Adrenal gland (tissue), 12 donors: ENCODE data around the gene CPNE9. TPM values are rescaled to one million over a fixed set of nuclear protein-coding genes. Genes with fewer than 3 reads are reported as not detected.
A peak's percentile ranks its signal among the peaks of the same experiment; 100 is the strongest.

Experiments used
- DNase-seq, 7 donors: peaks; one replicate each; pipeline ENCODE4 v3.0.0-alpha.2; 2019 to 2020
- H3K27ac ChIP-seq, 5 donors: fragments of 200-600 bp; sonication (generic) in 4 of 5; 1 replicate in 3 of 5; 2 replicates in 2 of 5; pipeline versions ENCODE4 v1.5.1 to v1.8.0; 2016 to 2020; ENCODE audit warnings: mild to moderate bottlenecking in 1 of 5
- H3K27me3 ChIP-seq: fragments of 200-600 bp; 2 replicates; pipeline ENCODE4 v1.8.0; 2021
- H3K36me3 ChIP-seq, 2 donors: fragments of 200-600 bp; replicated peaks in 1 of 2; 1 replicate in 1 of 2; 2 replicates in 1 of 2; pipeline versions ENCODE4 v1.5.1 to v1.8.0; 2018 to 2022
- H3K4me1 ChIP-seq, 2 donors: fragments of 200-600 bp; replicated peaks in 1 of 2; 1 replicate in 1 of 2; 2 replicates in 1 of 2; pipeline versions ENCODE4 v1.5.1 to v1.8.0; 2018 to 2021
- H3K4me3 ChIP-seq, 4 donors: fragments of 200-600 bp; sonication (generic) in 3 of 4; one replicate each; pipeline ENCODE4 v1.5.1; 2016 to 2018
- H3K9me3 ChIP-seq, 3 donors: fragments of 200-600 bp; sonication (generic) in 1 of 3; replicated peaks in 1 of 3; 1 replicate in 2 of 3; 2 replicates in 1 of 3; pipeline versions ENCODE4 v1.5.1 to v1.8.0; 2016 to 2021
- POLR2A ChIP-seq, 2 donors: fragments of 450-650 bp; IDR thresholded peaks; one replicate each; pipeline ENCODE4 v1.6.1; 2017; ENCODE audit warnings: antibody characterized with exemption in 2 of 2, mild to moderate bottlenecking in 2 of 2, moderate library complexity in 1 of 2
- WGBS, 4 donors: extraction: QIAGEN DNeasy Blood & Tissue Kit in 2 of 4; methylation state at CpG; one replicate each; pipeline versions ENCODE4 v1.1.5 to v1.1.7; 2013 to 2017; 5-methylcytosine and 5-hydroxymethylcytosine counted together
- intact Hi-C, 2 donors: fragments of 100-400 bp; cut with DNase I; formaldehyde crosslinking; loops; one replicate each; pipeline versions ENCODE4 v1.14.1 to v1.15.0; 2022 to 2023
- polyA plus RNA-seq, 3 donors: library from polyadenylated mRNA; stranded (reverse); fragments of 200-250 nt in 2 of 3; fragments of 350-450 nt in 1 of 3; fragmentation: Illumina TruSeq in 1 of 3; extraction: RNeasy Lipid Tissue Mini Kit (QIAGEN cat#74804) in 1 of 3; gene quantifications; one replicate each; pipeline ENCODE4 v1.2.3, GENCODE V29; 2013 to 2014
- total RNA-seq, 9 donors: library from RNA; depleted of rRNA in 4 of 9; stranded (reverse); fragments of >200 nt in 4 of 9; fragments of 120-200 nt in 1 of 9; fragmentation: NEBNext Ultra II Directional in 1 of 9; extraction: Animal tissue kit (Norgen Biotek cat#: 25700) in 1 of 9; gene quantifications; one replicate each; pipeline versions ENCODE4 v1.1.0 to v1.2.4, GENCODE V29; 2013 to 2023
- TF ChIP-seq, protein P1 (sequence below), 6 experiments: fragments of 450-650 bp in 4 of 6; fragments of 200-600 bp in 2 of 6; sonication (generic) in 1 of 6; IDR thresholded peaks; 1 replicate in 5 of 6; 2 replicates in 1 of 6; pipeline versions ENCODE4 v1.5.1 to v1.8.0; 2016 to 2021; ENCODE audit warnings: antibody characterized with exemption in 6 of 6, mild to moderate bottlenecking in 2 of 6, moderate library complexity in 1 of 6
- donor health status: healthy with polysubstance abuse.
- donor health status: Bipolar disorder and iron deficiency.
- donor health status: DM: yes; HTN: yes; CAD: no.
- donor health status: DM: no; HTN: no; CAD: no.
- donor health status: DM: no; HTN: no; CAD: no.
- donor health status: DM: yes; HTN: yes; CAD: no.

The CPNE9 gene
- total and polyA plus RNA-seq, 12 donors = 0.11 to 9.2 (median 1.5) TPM; not detected in 1

DNA sequence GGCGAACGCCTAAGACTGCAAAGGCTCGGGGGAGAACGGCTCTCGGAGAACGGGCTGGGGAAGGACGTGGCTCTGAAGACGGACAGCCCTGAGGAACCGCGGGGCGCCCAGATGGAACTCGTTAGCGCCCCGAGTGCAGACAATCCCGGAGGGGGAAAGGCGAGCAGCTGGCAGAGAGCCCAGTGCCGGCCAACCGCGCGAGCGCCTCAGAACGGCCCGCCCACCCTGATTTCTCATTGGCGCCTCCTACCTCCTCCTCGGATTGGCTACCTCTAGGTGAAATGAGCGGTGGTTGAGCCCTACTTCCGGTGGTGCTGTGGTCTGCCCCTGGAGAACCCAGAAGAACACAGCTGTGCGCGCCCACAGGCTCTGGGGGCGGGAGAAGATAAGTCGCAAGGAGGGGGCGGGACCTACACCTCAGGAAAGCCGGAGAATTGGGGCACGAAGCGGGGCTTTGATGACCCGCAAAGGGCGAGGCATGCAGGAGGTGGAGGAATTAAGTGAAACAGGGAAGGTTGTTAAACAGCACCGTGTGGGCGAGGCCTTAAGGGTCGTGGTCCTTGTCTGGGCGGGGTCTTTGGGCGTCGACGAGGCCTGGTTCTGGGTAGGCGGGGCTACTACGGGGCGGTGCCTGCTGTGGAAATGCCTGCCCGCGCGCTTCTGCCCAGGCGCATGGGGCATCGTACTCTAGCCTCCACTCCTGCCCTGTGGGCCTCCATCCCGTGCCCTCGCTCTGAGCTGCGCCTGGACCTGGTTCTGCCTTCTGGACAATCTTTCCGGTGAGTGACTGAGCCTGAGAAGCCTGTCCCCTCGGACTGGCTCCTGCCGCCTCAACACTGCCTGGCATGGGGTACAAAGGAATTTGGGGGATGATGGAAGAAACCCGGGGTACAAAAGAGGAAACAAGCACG is 46.3 kb downstream of the CPNE9 start, which contains the start of gene OGG1:
OGG1 (plus strand) TSS at position 308 of the 911 bp plus-strand sequence; CDS start at position 643, 335 bp downstream.
- H3K27ac ChIP-seq = peak within 1 kb of the TSS; percentile 58 to 91 (median 89)
- peaks cover 0 to 50% of the 10 kb centered on the region in 2 donors for H3K36me3 ChIP-seq
- WGBS, 4 donors = 0 to 1% (median 1%) methylated on average over 37 to 60 of the region's 60 CpGs
- peak; percentile 97 to 99 (median 99) for DNase-seq
- H3K4me3 ChIP-seq = peak within 1 kb of the TSS in 3 of 4 donors; percentile 16 to 54 (median 36)
- no peaks in the 10 kb centered on the region for H3K9me3 ChIP-seq
- no peaks in the 10 kb centered on the region for H3K27me3 ChIP-seq
- H3K4me1 ChIP-seq = peaks cover 21 to 33% of the 10 kb centered on the region in 2 donors
- peak in 1 of 2 donors; percentile 79 for TF ChIP-seq POLR2A (IDR thresholded peaks at IDR 0.05)
- TF ChIP-seq, protein P1, sequence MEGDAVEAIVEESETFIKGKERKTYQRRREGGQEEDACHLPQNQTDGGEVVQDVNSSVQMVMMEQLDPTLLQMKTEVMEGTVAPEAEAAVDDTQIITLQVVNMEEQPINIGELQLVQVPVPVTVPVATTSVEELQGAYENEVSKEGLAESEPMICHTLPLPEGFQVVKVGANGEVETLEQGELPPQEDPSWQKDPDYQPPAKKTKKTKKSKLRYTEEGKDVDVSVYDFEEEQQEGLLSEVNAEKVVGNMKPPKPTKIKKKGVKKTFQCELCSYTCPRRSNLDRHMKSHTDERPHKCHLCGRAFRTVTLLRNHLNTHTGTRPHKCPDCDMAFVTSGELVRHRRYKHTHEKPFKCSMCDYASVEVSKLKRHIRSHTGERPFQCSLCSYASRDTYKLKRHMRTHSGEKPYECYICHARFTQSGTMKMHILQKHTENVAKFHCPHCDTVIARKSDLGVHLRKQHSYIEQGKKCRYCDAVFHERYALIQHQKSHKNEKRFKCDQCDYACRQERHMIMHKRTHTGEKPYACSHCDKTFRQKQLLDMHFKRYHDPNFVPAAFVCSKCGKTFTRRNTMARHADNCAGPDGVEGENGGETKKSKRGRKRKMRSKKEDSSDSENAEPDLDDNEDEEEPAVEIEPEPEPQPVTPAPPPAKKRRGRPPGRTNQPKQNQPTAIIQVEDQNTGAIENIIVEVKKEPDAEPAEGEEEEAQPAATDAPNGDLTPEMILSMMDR (IDR thresholded peaks at IDR 0.05) = peak in 1 of 6 experiments; percentile 7
- intact Hi-C loops = loop anchor here in 1 of 2 donors (10.0 kb wide), 1 partner anchor 55 kb away; no protein-coding TSS in a partner anchor

DNA sequence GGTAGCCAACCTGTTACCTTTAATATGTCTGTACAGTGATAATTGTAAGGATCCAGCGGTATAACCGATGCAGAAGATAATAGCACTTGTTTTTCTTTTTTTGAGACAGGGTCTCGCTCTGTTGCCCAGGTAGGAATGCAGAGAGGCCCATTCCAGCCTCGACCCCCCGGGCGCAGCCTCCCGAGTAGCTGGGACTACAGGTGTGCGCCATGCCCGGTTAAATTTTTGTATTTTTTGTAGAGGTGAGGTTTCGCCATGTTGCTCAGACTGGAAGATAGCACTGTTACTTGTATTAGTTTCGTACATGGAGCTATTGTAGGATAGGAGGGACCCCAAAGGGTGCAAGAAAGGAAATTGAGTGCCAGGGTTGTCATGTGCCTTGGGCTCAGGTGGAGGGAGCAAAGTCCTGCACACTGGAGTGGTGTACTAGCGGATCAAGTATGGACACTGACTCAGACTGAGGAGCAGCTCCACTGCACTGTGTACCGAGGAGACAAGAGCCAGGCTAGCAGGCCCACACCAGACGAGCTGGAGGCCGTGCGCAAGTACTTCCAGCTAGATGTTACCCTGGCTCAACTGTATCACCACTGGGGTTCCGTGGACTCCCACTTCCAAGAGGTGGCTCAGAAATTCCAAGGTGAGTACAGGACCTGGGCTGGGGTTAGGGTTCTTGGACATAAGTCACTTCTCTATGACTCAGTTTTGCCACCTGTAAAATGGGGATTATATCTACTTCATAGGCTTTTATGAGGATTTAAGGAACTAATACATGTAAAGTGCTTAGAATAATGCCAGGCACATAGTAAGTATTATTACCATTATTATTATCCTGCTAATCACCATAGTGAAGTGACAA is 47.2 kb downstream of the CPNE9 start:
- Histone ChIP-seq H3K9me3 (no peaks in the 10 kb centered on the region), H3K27me3 (no peaks in the 10 kb centered on the region), H3K36me3 (peaks cover 0 to 45% of the 10 kb centered on the region in 2 donors), H3K27ac (peak overlapping the region in 4 of 5 donors; percentile 79 to 91 (median 89)), H3K4me1 (peaks cover 26 to 42% of the 10 kb centered on the region in 2 donors), H3K4me3 (peak overlapping the region in 3 of 4 donors; percentile 5 to 54 (median 36))
- 30 to 43% (median 39%) methylated on average over 13 to 17 of the region's 17 CpGs for WGBS, 4 donors
- TF ChIP-seq POLR2A (IDR thresholded peaks at IDR 0.05) = no peak
- TF ChIP-seq, protein P1 (IDR thresholded peaks at IDR 0.05) = no peak
- peak in 3 of 7 donors; percentile 35 to 38 (median 37) for DNase-seq
- intact Hi-C loops = loop anchor here in 1 of 2 donors (10.0 kb wide), 1 partner anchor 54 kb away; no protein-coding TSS in a partner anchor

DNA sequence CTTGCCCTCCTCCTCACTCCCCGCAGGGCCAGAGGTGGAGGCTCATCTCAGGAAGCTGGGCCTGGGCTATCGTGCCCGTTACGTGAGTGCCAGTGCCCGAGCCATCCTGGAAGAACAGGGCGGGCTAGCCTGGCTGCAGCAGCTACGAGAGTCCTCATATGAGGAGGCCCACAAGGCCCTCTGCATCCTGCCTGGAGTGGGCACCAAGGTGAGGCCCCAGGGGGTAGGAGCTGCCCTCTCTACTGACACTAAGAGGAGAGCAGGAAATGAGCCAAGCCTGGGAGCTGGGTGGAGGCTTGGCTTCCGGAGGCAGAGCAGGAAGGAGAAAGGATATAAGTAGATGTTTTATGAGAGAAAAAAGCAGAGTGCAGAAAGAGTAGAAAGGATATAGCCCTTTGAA is 51.0 kb downstream of the CPNE9 start:
- H3K4me3 ChIP-seq = no peak overlapping the region
- H3K27me3 ChIP-seq = no peaks in the 10 kb centered on the region
- intact Hi-C loops = loop anchor here in 1 of 2 donors (10.0 kb wide), 1 partner anchor 50 kb away; no protein-coding TSS in a partner anchor
- peaks cover 0 to 61% of the 10 kb centered on the region in 2 donors for H3K36me3 ChIP-seq
- no peak for DNase-seq
- WGBS, 4 donors = 77 to 80% (median 78%) methylated on average over 7 to 8 of the region's 8 CpGs
- peak overlapping the region in 3 of 5 donors; percentile 9 to 67 (median 51) for H3K27ac ChIP-seq
- no peak for TF ChIP-seq POLR2A (IDR thresholded peaks at IDR 0.05)
- TF ChIP-seq, protein P1 (IDR thresholded peaks at IDR 0.05) = no peak
- peaks cover 20 to 35% of the 10 kb centered on the region in 2 donors for H3K4me1 ChIP-seq
- H3K9me3 ChIP-seq = no peaks in the 10 kb centered on the region
